Fibroblast of skin of left quadriceps (primary cell): ENCODE results near the gene CYB5B.
"Not testable (repeated sequence)": the region's sequence is repeated elsewhere in the genome, so short reads cannot be mapped to it uniquely, and the experiment has no call there.

Experiments
- DNase-seq, 2 experiments: peaks; one replicate each; pipeline ENCODE4 v3.0.0-alpha.2; 2013; ENCODE audit warnings: low read depth in 2 of 2

CYB5B gene

DNA sequence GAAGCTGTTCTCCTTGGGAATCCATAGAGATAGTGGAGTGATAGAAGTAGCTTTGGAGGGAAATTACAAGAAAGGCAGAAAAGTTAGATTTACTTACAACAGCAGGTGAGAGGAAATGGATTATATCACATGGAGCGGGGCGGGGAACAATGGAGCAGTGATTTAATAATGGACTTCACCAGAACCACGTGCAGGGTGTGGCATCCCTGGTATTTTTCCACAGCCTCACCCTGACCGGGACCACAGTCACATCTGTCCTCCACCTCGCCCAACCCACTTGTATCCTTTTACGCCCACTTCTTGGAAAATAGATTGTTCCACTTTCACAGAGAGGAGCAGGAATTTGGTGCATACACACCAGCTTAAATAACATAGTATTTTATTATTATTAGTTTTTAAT lies 15.9 kb upstream of the CYB5B start:
- DNase-seq: no peak

DNA sequence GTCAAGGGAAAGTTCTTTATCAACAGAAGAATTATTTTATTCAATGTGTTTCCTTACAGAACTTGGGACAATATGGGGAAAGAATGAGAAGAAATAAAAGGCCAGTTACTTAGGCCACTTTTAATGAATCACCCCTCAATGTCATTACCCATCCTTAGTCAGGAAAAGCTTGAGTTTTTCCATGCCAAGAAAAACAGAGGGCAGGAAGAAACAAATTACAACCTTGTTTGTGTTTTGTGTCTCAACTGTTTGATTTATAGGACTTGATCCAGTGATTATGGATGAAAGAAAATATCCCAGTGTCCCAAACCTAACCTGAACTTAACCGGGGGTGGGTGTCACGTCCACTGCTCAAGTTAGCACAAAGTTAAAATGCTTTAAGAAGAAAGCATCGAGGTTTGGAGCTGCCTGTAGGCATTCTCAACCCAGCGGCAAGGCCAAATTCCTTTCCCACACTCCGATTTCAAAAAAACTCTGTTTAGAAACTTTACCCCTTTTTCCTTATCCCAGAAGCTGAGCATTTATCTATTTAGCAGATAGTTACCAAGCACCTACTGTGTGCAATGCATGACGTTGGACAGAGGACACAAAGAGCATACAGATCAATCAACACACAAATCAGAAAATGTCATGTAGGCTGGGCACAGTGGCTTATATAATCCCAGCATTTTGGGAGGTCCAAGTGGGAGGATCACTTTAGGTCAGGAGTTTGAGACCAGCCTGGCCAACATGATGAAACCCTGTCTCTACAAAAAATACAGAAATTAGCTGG lies 14.0 kb upstream of the CYB5B start:
- no peak for DNase-seq

DNA sequence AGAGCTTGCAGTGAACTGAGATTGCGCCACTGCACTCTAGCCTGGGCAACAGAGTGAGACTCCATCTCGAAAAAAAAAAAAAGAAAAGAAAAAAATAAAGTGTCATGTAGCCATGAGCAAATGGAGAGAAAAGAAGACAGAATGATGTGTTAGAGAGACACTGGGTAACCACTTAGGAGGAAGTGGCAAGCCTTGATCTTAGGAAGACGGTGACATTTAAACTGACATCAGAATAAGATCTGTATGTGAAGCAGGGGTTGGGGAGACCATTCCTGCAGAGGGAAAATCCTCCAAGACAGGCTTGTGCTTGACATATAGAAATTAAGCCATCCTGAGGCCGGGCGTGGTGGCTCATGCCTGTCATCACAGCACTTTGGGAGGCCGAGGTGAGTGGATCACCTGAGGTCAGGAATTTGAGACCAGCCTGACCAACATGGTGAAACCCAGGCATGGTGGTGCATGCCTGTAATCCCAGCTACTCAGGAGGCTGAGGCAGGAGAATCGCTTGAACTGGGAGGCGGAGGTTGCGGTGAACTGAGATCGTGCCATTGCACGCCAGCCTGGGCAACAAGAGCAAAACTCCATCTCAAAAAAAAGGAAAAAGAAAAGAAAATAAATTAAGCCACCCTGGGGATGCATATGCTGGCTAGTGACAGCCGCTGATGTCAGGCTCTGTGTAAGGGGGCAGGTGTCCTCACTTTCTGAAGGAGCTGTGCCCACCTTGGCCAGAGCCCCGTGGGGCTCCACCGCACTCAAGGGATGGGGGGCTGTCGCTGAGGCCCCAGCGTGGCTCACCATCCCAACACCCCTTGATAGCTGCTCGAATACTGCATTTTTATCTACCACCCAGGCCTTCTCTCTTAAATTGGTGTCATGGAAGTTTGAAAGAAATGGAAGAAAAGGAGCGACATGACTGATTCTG lies 13.1 kb upstream of the CYB5B start:
- no peak for DNase-seq

DNA sequence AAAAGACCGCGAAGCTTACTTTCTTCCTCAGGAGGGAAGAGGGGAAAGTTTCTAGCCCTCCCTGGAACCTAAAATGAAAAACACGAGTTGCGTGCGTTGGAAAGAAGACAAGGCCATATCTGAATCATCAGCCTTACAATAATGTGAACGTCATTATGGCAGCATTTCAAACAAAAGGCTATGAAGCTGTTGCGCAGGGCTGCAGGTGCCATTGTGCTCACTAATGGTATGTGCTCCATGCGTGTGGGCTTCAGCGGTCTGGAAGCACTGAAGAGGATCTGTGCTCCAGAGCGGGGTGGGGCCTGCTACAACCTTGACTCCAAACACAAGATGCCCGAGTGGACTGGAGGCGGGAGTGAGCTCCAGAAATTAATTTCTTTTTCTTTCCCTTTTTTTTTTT lies 12.1 kb upstream of the CYB5B start:
- DNase-seq: no peak

DNA sequence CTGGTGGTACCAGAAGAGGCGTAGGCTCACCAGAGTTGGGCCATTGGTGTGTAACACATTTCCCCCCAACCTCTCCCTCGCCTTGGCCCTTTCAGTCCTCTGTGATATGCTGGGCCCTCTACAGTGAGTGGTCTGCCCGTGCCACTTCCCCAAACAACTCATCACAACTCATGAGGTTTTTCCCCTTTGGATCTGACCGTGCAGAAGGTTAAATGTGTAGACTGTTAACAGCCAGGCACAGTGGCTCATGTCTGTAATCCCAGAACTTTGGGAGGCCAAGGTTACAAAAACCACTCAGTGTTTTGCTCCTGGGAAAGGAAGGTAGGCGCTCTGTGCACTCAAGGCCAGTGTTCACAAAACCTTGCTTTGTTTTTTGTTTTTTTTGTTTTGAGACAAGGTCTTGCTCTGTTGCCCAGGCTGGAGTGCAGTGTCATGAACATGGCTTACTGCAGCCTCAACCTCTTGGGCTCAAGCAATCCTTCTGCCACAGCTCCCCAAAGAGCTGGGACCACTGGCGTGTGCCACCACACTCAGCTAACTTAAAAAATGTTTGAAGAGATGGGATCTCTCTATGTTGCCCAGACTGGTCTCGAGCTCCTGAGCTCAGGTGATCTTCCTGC lies 11.3 kb upstream of the CYB5B start:
- no peak for DNase-seq

DNA sequence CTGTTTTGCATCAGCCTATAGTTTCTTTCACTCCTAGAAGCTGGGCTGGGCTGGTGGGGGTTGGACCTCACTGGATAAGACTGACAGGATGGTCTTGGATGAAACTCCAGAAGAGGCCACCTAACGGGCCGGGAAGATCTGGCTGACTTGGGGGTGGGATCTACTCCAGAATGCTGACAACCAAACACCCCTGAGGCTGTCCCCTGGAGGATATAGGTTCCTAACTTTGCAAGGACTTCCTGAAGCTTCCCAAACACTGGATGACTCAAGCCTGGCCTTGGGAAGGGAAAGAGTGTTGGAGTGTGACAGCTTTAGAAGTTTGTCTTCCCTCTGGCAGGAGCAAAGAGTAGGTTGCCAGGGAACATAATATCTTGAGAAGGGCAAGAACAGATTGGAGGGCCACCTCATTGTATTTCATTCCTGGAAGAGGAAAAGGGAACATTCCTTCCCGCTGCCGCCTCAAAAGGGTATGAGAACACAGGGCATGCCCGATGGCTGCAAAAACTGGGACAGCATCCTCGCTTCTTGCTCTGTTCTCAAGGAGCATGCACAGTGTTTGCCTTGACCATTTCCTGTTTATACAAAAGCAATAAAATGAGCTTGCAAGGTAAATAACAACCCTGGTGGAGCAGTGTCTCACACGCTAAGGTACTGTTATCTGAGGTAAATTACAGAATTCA lies 6.8 kb upstream of the CYB5B start:
- DNase-seq: no peak

DNA sequence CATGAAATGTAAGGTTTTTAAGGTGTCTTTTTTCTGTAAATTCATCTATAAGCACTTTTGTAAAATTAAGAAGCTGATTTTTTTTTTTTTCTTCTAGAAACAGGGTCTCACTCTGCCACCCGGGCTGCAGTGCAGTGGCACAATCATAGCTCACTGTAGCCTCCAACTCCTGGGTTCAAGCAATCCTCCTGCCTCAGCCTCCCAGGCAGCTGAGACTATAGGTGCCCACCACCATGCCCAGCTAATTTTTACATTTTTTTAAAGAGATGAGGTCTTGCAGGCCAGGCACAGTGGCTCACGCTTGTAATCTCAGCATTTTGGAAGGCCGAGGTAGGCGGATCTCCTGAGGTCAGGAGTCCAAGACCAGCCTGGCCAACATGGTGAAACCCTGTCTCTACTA lies 4.5 kb upstream of the CYB5B start:
- DNase-seq: no peak

DNA sequence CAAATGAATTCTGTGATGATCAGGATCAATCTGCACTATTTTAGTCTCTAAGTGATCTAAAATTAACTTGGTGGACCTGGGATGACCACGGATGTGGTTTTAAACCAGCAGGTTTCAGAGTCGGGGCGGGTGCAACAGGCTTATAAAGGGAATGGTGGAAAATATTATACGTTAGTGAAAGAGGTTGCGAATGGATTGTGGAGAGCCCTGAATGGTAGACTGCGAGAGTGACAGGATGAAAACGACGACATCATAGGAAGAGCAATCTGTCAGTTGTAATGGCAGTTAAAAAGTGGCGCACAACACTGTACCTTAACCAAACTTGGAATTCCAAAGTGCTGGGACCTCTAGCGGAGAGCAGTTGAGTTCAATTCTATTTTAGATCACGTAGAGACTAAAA lies 1.2 kb upstream of the CYB5B start:
- DNase-seq: no peak

DNA sequence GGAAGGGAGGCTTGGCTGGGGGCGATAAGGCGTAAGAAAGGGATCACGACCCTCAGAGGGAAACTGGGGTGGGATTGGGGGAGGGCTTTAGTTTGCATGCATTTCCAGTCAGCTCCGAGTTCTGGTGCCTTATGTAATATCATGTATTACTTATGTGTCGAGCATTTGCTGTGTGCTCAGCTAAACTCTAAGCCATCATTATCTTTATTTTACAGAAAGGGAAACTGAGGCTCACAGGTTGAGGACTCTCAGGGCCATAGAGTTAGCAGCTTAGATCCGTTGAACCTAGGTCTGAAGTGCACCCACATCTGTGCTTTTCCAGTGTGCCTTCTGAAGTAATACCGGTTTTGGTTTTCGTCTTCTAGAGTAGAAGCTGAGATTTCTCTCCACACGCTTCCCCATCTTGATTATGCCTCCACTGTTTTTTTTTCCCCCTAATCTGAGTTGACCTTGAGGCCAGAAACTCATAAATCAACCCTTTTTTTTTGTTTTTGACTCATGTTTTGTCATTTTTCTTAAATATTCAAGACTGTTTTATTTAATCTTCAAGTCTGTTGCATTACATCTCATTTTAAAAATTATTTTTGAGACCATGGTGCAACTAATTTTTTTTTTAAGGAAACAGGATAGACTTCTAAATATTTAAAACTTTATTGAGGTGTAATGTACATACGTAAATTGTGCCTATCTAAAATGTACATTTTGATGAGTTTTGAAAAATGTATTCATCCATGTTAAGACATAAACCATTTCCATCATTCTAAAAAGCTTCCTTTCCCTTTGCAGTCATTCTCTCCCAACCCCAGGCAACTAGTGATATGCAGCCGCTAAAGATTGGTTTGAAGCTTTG lies 741 bp downstream of the CYB5B start:
- no peak for DNase-seq

DNA sequence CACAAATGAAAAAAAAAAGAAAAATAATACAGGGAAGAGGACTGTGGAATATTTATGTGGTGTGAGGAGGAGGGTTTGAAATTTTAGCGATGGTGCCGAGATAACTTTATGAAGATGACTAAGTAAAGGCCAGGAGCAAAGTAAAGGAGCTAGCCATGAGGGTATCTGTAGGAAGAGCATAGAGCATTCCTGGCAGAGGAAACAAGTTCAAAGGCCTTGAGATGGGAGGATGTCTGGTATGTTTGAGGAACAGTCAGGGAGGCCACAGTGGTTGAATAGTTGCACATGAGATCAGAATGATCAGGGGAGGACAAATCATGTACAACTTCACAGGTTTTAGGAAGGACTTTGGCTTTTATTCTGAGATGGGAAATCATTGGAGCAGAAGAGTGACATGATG lies 4.2 kb downstream of the CYB5B start:
- no peak for DNase-seq

DNA sequence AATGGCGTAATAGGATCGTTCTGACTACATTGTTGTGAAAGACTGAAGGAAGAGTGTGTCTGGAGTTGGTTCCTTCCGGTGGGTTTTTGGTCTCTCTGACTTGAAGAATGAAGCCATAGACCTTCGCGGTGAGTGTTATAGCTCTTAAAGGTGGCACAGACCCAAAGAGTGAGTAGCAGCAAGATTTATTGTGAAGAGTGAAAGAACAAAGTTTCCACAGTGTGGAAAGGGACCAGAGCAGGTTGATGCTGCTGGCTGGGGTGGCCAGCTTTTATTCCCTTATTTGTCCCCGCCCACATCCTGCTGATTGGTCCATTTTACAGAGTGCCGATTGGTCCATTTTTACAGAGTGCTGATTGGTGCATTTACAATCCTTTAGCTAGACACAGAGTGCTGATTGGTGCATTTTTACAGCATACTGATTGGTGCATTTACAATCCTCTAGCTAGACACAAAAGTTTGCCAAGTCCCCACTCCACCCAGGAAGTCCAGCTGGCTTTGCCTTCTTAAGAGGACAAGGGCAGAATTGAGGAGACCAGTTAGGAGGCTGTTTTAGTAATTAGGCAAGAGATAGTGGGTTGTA lies 4.7 kb downstream of the CYB5B start:
- not testable (repeated sequence) for DNase-seq

DNA sequence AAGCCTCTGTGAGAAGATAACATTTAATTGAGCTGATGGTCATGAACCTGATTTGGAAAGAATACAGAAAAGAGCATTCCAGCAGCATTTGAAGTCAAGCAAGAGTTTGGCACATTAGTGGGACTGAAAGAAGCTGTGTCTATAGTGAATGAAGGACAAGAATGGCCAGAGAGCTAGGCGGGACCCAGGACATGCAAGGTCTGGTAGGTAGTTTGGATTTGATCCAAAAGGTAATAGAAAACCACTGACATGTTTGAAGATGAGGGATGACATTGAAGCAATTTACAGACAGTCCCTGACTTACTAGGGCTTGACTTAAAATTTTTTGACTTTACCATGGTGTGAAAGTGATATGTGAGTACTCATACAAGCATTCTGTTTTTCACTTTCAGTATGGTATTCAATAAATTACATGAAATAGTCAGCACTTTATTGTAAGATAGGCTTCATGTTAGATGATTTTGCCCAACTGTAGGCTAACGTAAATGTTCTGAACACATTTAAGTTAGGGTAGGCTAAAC lies 7.6 kb downstream of the CYB5B start:
- DNase-seq: no peak

DNA sequence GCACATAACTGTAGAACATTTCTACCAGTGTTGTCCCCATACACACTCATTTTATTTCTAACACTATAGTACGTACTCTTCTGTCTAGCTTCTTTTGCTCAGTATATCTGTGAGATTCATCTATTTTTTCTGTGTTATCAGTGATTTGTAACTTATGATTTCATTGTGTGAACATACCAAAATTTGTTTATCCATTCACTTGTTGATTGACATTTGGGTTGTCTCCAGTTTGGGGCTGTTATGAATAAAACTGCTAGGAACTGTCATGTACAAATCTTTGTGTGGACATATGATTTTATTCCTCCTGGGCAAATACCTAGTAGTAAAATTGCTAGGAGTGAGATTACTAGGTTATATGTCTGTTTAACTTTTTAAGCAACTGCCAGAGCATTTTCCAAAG lies 9.6 kb downstream of the CYB5B start:
- no peak for DNase-seq

DNA sequence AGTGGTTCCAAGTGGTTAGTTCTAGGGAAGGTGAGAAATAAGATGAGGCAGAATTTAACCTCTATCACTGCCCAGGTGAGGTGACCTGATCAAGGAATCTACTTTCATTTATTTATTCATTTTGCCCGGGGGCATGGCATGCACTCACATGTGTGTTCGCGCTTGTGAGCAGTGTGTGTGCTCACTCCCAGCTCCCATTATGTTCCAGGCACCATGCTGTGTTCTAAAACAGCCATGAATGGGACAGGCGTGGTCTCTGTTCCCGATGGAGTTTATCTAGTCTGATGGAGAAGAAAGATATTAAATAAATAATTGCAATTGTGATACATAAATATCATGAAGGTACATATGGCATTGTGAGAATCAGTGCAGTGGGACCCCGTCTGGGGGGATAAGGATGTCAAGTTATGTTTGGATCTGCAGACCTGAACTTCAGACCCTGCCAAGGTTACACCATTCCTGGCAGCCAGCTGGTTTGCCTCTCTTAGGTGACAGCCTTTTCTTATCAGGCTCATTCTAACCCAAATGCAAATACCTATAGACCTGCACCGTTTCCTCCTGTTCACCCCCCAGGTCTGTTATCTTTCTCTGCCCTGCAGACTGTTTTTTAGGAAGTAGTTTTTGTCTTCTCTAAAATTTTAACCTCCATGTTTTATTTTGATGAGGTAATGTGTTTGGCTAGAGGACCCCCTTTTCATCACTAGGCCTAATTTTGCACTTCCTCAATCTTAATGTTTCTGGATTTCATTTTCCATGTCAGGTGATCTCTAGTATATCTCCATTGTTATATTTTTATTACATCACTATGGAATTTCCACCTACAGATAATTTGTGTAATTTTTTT lies 11.8 kb downstream of the CYB5B start:
- DNase-seq: no peak

DNA sequence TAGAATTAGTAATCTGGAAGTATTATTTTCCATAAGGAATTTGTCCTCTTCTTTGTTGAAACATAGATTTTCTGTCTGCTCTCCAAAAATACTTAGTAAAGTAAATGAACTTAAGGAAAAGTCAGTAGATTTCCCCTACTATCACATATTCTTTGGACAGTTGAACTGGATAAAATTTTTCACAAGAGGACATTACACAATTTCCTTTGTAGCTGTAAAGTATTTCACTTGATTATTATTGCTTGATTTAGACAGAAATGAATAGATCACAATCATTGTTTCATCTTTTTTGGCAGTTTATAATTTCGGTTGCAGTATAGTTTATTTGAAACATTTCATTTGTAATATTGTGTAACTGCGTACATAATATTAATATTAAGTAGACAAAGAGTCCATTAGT lies 12.5 kb downstream of the CYB5B start:
- DNase-seq: no peak

DNA sequence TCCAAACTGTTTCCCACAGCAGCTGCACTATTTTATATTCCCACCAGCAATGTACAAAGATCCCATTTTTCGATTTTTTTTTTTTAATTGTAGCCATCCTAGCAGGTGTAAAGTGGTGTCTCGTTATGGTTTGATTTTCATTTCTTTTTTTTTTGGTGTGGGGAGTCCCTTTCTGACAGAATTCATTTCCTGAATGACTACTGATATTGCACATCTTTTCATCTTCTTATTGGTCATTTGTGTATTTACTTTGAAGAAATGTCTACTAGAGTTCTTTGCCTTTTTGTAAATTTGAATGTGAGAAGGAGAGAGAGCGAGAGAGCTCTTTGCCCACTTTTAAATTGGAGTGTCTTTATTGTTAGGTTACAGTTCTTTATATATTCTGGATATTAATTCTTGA lies 14.0 kb downstream of the CYB5B start:
- DNase-seq: no peak

DNA sequence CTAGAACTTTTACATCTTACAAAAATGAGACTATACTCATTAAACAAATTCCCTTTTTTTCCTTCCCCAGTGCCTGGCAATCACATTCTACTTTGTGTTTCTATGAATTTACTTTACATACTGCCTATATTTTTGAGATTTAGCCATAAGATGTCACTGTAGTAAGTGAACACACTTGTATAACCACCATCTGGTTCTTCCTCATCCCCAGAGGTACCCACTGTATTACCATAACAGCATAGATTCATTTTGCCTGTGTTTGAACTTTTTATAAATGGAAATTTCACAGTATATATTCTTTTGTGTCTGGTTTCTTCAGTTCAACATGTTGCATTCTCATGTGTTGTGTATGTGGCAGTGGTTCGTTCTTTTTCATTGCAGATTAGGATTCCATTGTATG lies 15.8 kb downstream of the CYB5B start:
- no peak for DNase-seq

DNA sequence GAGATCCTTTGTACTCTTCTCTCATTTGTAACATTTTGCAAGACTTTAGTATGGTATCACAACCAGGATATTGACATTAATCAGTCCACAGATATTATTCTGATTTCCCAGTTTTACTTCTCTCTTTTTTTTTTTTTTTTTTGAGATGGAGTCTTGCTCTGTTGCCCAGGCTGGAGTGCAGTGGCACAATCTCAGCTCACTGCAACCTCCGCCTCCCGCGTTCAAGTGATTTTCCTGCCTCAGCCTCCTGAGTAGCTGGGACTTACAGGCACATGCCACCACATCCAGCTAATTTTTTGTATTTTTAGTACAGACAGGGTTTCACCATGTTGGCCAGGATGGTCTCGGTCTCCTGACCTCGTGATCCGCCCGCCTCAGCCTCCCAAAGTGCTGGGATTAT lies 16.6 kb downstream of the CYB5B start:
- DNase-seq: not testable (repeated sequence)

DNA sequence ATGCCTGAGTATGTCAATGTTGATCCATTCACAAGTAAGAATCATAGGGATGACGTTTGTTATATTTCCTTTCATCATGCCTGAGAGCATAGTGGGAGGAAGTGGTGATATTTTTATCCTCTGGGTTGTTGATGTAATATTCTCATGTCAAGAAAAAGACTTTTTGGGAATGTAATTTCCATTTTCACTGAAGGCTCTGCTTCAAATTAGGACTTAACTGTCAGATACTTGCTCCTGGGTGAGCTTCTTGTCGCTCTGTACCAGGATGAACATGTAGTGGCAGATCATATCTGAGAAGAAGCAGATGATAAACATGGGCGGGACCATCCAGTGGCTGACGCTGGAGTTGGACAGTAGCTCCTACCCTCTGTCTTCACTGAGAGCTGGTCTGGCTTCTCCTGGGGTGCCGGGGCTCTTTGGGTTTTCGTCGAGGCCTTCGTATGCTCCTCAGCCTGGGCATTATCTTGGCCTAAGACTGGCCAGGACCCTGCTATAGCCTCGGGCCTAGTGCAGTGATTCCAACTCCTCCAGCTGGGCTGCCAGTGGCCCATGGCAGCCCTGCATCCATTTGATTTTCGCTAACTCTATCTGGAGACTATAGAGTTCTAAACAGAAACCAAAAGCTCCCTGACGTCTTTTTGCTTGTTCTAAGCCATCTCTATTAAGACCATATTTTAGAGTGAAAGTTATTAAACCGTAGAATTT lies 19.7 kb downstream of the CYB5B start:
- no peak for DNase-seq
